ENCODE results near the gene SGCE.

Gene SGCE

DNA sequence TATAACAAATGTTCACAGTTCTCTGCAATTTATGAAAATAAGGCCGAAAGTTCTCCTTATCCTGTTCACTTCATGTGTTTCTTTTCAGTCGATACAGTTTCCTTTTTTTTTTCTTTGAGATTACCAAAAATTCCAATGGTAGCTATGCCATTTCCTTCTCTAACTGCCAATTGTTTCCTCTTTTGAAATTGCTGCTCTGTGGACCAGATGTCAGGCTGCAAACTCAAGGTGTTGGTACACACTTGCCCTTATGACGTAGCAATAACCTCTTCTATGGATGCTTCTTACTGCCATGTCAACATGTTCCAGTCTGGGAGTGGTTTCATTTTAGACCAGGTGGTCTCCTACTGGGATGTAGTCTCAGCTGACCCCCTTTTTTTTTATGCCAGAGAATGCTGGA is 93.4 kb downstream of the SGCE start:
- no peak for DNase-seq

DNA sequence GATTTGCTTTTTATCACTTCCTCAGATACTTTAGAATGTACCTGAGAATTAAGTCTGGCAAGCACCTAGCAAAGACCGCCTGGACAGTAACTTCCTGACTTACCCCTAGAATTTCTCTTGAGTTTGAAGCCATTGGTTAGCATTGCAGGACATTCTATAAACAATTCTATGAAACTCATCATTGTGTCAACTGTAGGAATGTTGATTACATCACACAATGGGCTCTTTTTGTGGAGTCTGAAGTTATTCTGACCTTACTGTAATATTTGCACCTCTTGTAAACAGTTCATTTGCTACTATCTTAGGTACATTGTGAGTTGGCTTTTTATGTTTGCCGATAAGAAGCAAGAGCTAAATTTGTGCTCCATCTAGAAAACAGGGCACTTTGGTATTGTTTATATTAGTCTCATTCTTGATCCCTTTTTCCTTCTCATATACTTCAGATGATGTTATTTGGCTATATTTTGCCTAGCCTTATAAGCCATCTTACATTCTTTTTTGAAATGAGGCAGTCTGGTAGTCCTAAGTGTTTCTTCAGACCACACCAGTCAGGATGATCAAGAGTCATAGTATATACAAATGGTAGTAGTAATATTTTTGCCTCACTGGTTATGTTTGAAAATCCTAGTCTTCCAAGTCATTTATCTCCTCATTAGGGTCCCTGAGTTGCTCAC is 94.0 kb downstream of the SGCE start:
- DNase-seq = no peak

DNA sequence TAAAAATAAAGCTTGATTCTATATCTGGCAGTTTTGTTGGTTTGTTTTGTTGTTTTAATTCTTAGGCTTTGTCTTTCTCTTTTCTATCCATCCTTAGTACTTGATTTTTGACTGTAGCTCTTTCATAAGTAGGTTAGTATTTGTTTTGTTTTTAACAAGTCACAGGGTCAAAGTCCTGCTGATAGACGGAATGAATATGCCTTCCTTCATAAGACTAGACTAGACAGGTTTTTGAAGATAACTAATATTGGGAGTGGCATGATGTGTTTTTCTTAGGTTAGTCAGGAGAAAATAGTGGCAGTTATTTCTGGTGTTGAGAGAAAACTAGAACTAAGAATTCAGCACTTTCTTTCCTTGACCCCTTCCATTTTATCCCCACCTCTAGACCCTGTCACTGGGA is 96.0 kb downstream of the SGCE start:
- no peak for DNase-seq

DNA sequence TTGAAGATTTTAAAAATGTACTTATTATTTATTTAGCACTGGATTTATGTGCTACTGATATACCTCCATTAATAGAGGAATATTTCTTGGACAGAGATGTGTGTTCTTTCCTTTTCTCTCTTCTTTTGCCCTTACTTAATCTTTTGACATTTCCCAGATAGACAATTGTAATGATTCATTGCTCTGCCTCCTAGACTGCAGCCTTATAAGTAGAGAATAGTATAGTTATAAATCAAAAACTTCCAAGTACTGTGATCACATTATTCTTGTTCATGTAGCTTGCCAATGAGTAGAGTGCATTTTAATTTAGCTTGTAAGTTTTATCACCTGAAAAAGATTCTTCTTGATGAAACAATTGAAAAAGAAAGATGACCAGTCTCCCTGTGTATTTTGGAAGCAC is 98.7 kb downstream of the SGCE start:
- DNase-seq = no peak

DNA sequence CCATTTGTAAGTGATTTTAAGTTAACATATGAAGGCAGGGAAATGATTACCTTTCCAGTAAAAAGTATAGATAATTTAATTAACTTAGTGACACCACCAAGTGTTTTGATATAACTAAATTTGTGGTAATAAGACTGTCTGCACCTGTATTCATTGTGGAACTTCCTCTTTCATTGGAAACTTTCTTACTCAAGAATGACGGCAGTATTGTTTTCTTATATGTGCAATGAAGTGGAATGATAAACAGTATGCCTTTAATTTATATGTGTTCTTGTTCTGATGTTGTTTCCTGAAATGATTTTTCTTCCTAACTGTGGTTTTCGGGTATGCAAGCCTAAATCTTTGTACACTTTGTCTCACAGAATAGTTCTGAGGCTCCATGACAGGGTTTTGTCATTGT is 99.9 kb downstream of the SGCE start:
- no peak for DNase-seq

DNA sequence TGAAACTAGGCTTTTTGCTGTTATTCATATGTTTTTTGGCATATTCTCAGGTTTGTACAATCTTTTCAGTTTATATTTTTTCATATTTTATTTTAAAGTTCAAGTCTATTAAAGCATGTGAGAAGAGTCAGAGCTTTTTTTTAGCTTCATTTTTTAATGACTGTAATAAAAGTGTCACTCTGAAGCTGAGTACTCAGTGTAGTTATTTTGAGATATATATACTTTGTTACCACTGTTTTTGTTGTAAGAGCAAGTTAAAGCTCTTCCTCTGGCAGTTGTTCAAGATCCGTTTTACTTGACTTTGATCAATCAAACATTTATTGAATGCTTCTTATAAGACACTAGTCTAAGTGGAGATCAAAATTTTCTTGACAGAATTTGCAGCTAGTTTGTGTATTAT is 108.8 kb downstream of the SGCE start:
- DNase-seq = no peak

DNA sequence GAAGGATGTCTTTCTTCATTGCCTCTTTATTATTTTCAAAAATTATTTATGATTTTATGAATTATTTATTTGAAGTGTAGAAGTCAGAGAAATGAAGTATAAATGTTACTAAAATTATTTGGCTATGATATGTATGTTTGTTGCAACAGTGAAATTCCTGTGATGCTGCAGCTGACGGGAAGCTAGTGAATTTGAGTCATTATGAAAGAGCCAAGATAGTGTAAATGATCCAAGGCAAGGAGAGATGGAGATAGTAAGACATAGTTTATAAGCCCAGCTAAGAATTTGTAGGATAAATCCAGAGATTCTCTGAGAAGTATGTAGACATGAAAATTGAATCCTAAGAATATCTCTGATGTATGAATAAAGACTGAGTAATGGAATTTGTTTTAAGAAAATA is 115.5 kb downstream of the SGCE start:
- DNase-seq = no peak
